ENCODE data around the gene DLGAP1. TPM values are rescaled to one million over a fixed set of nuclear protein-coding genes. Genes with fewer than 3 reads are reported as not detected.

The DLGAP1 gene
- polyA plus RNA-seq, 1 of the 3 experiments (the other 2 are of a cell fraction): not detected

DNA sequence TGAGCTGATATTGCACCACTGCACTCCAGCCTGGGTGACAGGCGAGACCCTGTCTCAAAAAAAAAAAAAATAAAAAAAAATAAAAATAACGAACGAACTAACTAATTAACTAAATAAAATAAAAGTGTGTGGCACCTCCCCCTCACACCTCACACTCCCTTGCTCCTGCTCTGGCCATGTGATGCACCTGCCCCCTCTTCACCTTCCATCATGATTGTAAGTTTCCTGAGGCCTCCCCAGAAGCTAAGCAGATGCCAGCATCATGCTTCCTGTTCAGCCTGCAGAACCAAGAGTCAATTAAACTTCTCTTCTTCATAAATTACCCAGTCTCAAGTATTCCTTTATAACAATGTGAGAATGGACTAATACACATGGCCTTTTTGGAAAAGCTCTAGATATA, 773.0 kb downstream of the DLGAP1 start:
- H3K9ac ChIP-seq: no peak overlapping the region
- no peak overlapping the region for H3K27ac ChIP-seq (ENCODE audit: low read depth in 2 of 2, low read length in 1 of 2)
- TF ChIP-seq MXI1 (IDR thresholded peaks at IDR 0.05; ENCODE audit: low read depth, low read length) (no peak), FOXM1 (IDR thresholded peaks at IDR 0.05; ENCODE audit: low read depth) (no peak), SIN3A (IDR thresholded peaks at IDR 0.05; ENCODE audit: borderline replicate concordance, low read depth, low read length) (no peak), NRF1 (IDR thresholded peaks at IDR 0.05; ENCODE audit: low read depth, low read length) (no peak), RAD21 (IDR thresholded peaks at IDR 0.05; ENCODE audit: low read length) (no peak), TAF1 (IDR thresholded peaks at IDR 0.05; ENCODE audit: borderline replicate concordance, low read depth, low read length) (no peak), SMC3 (IDR thresholded peaks at IDR 0.05; ENCODE audit: low read depth, low read length) (no peak), ELF1 (IDR thresholded peaks at IDR 0.05) (no peak), POLR2AphosphoS5 (IDR thresholded peaks at IDR 0.05; ENCODE audit: low read depth, low read length) (no peak), FOSL2 (IDR thresholded peaks at IDR 0.05; ENCODE audit: borderline replicate concordance, low read depth) (no peak), TCF12 (IDR thresholded peaks at IDR 0.05) (no peak)
- TF ChIP-seq, protein P1, sequence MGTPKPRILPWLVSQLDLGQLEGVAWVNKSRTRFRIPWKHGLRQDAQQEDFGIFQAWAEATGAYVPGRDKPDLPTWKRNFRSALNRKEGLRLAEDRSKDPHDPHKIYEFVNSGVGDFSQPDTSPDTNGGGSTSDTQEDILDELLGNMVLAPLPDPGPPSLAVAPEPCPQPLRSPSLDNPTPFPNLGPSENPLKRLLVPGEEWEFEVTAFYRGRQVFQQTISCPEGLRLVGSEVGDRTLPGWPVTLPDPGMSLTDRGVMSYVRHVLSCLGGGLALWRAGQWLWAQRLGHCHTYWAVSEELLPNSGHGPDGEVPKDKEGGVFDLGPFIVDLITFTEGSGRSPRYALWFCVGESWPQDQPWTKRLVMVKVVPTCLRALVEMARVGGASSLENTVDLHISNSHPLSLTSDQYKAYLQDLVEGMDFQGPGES (IDR thresholded peaks at IDR 0.05; ENCODE audit: low read depth, low read length): no peak
- TF ChIP-seq, protein P2, sequence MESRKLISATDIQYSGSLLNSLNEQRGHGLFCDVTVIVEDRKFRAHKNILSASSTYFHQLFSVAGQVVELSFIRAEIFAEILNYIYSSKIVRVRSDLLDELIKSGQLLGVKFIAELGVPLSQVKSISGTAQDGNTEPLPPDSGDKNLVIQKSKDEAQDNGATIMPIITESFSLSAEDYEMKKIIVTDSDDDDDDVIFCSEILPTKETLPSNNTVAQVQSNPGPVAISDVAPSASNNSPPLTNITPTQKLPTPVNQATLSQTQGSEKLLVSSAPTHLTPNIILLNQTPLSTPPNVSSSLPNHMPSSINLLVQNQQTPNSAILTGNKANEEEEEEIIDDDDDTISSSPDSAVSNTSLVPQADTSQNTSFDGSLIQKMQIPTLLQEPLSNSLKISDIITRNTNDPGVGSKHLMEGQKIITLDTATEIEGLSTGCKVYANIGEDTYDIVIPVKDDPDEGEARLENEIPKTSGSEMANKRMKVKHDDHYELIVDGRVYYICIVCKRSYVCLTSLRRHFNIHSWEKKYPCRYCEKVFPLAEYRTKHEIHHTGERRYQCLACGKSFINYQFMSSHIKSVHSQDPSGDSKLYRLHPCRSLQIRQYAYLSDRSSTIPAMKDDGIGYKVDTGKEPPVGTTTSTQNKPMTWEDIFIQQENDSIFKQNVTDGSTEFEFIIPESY (IDR thresholded peaks at IDR 0.05; ENCODE audit: borderline replicate concordance, low read depth): no peak
- TF ChIP-seq, protein P3, sequence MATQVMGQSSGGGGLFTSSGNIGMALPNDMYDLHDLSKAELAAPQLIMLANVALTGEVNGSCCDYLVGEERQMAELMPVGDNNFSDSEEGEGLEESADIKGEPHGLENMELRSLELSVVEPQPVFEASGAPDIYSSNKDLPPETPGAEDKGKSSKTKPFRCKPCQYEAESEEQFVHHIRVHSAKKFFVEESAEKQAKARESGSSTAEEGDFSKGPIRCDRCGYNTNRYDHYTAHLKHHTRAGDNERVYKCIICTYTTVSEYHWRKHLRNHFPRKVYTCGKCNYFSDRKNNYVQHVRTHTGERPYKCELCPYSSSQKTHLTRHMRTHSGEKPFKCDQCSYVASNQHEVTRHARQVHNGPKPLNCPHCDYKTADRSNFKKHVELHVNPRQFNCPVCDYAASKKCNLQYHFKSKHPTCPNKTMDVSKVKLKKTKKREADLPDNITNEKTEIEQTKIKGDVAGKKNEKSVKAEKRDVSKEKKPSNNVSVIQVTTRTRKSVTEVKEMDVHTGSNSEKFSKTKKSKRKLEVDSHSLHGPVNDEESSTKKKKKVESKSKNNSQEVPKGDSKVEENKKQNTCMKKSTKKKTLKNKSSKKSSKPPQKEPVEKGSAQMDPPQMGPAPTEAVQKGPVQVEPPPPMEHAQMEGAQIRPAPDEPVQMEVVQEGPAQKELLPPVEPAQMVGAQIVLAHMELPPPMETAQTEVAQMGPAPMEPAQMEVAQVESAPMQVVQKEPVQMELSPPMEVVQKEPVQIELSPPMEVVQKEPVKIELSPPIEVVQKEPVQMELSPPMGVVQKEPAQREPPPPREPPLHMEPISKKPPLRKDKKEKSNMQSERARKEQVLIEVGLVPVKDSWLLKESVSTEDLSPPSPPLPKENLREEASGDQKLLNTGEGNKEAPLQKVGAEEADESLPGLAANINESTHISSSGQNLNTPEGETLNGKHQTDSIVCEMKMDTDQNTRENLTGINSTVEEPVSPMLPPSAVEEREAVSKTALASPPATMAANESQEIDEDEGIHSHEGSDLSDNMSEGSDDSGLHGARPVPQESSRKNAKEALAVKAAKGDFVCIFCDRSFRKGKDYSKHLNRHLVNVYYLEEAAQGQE (IDR thresholded peaks at IDR 0.05; ENCODE audit: low read depth, low read length): no peak
- H3F3A ChIP-seq (replicated peaks; ENCODE audit: insufficient read depth): peaks cover 5% of the 10 kb centered on the region
- no peaks in the 10 kb centered on the region for H3K27me3 ChIP-seq (ENCODE audit: insufficient read depth)
- no peak overlapping the region for H3K4me2 ChIP-seq
- H2AFZ ChIP-seq (ENCODE audit: low read depth): no peak overlapping the region
- H3K4me1 ChIP-seq (ENCODE audit: control insufficient read depth in 1 of 2, insufficient read depth in 2 of 2, low read depth in 1 of 2, low read length in 1 of 2): no peaks in the 10 kb centered on the region
- CTCF ChIA-PET: interaction anchor here (1.0 to 2.0 kb wide), 2 partner anchors 15 to 21 kb away, joined by 3 to 10 read pairs; no protein-coding TSS in a partner anchor
- no peaks in the 10 kb centered on the region for H3K9me2 ChIP-seq
- 72% methylated on average over 3 of the region's 3 CpGs for WGBS (ENCODE audit: low lambda C conversion rate)
- H3K4me3 ChIP-seq (ENCODE audit: low read depth in 2 of 2, low read length in 1 of 2): no peak overlapping the region
- POLR2A ChIA-PET: interaction anchor here (0.6 kb wide), 1 partner anchor 80 kb away, joined by 3 read pairs; no protein-coding TSS in a partner anchor
- H3K36me3 ChIP-seq (replicated peaks in 1 of 2; ENCODE audit: control insufficient read depth in 1 of 2, insufficient read depth in 2 of 2, low read length in 1 of 2): no peaks in the 10 kb centered on the region
- no peaks in the 10 kb centered on the region for H3K79me2 ChIP-seq (ENCODE audit: insufficient read depth)
- DNase-seq: no peak
- no peaks in the 10 kb centered on the region for H3K9me3 ChIP-seq
- H4K20me1 ChIP-seq (ENCODE audit: insufficient read depth): no peaks in the 10 kb centered on the region
